GM12801 (cell line): ENCODE results near the gene B4GALNT3.

Source experiments
- TF ChIP-seq, protein P1 (sequence below): IDR thresholded peaks from one replicate; pipeline ENCODE4 v1.5.1; 2011; ENCODE audit warnings: control low read depth; ENCODE audit not compliant: insufficient read length; ENCODE audit errors: extremely low read depth

Gene B4GALNT3

DNA sequence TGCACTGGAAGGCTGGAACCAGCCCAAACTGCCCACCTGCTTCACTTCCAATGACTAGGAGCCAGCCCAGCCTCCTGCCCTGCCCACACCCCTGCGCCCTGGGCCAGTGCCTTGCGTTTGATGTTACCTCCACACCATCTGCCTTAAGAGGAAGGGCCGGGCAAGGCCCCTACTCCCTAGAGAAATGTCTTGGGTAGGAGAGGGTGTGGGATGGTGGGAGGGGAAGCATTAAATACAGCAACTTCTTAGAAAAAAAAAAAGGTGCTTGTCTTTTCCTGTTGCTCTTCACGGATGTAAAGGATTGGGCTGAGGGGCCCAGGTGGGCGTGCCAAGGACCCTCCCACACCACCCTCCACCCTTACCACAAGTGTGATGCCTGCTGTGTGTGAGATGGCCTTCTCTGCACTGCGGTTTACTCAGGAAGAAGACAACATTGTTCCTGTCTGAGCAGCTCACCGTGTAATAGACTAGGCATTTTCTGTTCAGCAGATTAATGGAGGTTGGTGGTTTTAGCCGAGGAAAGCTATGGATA lies 103.6 kb downstream of the B4GALNT3 start:
- TF ChIP-seq, protein P1, sequence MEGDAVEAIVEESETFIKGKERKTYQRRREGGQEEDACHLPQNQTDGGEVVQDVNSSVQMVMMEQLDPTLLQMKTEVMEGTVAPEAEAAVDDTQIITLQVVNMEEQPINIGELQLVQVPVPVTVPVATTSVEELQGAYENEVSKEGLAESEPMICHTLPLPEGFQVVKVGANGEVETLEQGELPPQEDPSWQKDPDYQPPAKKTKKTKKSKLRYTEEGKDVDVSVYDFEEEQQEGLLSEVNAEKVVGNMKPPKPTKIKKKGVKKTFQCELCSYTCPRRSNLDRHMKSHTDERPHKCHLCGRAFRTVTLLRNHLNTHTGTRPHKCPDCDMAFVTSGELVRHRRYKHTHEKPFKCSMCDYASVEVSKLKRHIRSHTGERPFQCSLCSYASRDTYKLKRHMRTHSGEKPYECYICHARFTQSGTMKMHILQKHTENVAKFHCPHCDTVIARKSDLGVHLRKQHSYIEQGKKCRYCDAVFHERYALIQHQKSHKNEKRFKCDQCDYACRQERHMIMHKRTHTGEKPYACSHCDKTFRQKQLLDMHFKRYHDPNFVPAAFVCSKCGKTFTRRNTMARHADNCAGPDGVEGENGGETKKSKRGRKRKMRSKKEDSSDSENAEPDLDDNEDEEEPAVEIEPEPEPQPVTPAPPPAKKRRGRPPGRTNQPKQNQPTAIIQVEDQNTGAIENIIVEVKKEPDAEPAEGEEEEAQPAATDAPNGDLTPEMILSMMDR = no peak

DNA sequence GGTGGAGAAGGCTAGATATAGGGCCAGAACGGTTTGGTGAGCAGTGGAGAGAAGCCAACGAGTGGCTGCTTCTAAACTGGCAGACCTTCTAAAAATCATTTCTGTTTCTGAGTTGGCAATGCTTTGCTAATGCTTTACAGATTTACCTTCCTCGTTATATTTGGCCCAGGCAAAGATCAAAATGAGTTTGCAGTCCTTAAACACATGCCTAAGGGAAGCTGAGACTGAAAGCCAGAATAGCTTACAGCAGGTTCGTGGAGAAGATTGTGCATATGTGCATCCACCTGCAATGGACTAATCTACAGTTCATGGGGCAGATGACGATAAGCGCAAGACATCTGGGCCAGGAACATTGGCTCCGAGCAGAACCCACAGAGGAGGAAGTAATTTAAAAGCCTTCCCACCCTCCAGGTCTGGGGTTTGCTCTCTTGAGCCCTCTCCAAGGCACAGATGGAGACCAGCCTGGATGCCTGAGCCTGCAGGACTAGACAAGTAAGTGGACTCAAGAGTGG lies 104.1 kb downstream of the B4GALNT3 start:
- TF ChIP-seq, protein P1 = no peak

DNA sequence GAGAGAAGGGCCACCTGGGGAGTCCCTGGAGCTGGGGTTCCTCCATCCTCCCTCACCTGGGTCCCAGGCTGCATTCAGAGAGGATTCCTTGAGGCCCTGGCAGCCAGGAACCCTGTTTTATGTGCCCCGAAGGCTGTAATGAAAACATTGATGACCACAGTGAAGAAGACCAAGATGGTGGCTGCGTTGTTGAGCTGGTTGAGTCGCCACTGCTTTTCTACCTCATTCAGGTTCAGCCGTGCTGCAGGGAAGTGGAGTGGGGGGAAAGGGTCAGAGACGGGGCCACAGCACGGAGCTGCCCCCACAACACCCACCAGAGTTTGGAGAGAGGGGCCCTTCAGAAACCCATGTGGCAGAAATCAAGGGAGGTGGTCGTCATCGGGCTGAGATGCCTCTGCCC lies 105.4 kb downstream of the B4GALNT3 start:
- TF ChIP-seq, protein P1 = no peak

DNA sequence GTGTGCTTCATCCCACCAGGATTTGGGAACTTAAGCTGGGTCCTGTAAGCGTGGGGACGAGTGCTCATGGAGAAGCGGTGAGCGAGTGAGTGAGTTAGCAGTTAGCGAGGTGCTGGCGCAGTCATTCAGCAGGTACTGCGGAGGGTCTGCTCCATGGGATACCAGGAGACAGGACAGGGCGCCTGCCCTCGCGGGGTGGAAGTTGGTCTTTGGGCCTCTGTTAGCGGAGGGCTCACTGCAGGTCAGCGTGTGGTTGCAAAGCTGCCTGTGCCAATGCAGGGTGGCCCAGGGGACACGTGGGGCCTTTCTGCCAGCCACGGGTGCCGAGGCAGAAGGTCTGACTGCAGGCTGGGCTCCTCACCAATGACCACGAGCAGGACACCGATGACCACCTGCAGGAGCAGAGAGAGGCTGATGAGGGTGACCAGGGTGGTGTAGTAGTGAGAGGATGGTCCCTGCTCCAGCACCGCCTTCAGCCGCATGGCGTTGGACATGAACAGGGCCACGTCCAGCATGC lies 105.9 kb downstream of the B4GALNT3 start:
- TF ChIP-seq, protein P1 = no peak

DNA sequence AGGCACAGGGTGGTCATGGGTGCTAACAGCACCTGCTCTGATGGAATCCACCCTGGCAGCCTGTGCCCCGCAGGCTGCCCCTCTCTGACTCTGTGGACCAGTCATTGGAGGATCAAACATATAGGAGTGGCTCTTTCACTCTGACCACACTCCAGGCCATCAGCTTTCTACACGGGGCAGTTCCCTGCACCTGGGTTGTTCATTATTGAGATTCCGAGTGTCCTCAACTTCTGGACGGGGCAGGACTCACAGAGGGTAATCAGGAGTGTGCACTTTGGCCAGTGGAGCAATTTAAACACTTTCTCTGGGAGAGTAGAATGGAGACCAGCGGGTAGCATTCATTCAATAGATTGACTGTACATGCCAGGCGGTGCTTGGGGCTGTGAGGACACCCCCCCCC lies 108.7 kb downstream of the B4GALNT3 start:
- TF ChIP-seq, protein P1 = no peak

DNA sequence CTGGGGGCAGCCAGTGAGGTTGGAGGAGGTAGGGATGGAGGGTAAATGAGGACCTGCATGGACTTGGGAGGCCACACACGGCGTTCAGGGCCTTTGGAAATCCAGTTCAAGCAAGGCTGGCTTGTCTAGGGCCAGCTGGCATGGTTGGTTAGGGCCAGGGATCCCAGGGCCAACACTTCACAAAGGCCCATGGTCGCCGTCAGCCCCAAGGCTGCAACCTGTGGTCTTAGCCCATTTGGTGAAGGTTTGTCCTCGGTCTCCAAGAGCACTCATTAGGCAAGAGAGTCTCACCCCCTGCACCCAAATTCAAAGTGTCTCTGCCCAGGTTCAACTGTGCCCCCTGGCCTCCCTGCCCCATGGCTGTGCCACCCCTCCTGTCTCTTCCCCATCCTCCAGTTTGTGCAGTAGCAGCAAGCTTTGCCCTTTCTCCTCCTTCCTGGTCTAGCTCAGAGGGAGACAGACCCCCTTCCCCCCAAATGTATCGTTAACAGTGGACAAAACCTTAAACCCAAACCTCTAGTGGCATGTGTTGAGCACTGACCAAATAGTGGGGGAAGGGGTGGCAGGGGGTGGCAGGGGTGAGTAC lies 109.4 kb downstream of the B4GALNT3 start:
- TF ChIP-seq, protein P1 = no peak

DNA sequence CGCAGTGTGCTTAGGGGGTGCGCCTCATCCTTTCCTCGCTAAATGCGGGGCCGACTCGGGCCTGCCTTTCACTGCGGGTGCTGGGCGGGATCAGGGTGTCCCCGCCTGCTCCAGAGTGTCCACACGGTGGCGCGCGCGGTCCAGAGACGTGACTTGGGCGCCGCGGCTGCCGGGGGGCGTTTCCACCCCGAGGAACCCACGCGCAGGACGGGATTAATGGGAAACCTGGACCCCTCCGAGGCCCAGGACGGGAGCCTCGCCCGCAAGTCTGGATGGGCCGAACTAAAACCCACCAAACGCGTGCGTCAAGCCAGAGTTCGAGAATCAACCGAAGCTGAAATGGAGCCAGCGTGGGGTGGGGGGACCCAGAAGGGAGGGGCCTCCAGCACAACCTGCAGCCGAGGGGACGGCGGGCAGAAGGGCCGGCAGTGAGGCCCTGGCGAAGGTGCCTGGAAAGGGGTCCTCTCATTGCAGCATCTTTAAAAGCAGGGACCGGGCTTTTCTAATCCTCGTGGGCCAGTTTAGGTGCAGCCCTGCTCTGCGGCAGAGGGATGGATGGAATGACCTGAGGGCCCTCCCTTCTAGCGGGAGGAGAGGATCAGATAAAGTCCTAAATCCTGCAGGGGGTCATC lies 110.2 kb downstream of the B4GALNT3 start:
- TF ChIP-seq, protein P1 = no peak
